Renal cortex interstitium (tissue), 3 donors: ENCODE results near the gene ACTA2. TPM values are rescaled to one million over a fixed set of nuclear protein-coding genes. Genes with fewer than 3 reads are reported as not detected.

ENCODE experiments used
- polyA plus RNA-seq, 3 donors: library from polyadenylated mRNA; unstranded; fragments of 120-200 nt; gene quantifications; one replicate each; pipeline ENCODE4 v1.2.1, GENCODE V29; 2013; ENCODE audit not compliant: insufficient read length in 3 of 3

ACTA2 gene
- polyA plus RNA-seq, 3 donors: 139 to 194 (median 183) TPM

Other genes starting within 250 kb of the ACTA2 start
- not detected for gene LIPK, start 246.5 kb downstream of the ACTA2 start, polyA plus RNA-seq
- not detected for gene LIPN, start 192.8 kb downstream of the ACTA2 start, polyA plus RNA-seq
- gene LIPM, start 150.0 kb downstream of the ACTA2 start, polyA plus RNA-seq: not detected
- under 1 TPM in 2 of 3 donors, not detected in 1; 0.17 to 0.36 TPM for gene ANKRD22, start 100.9 kb downstream of the ACTA2 start, polyA plus RNA-seq
- 1 to 10 TPM; 1.5 to 1.8 (median 1.6) TPM for gene STAMBPL1, start 72.5 kb downstream of the ACTA2 start, polyA plus RNA-seq
- 10 to 100 TPM in 2 of 3 donors, 1 to 10 TPM in 1; 9.6 to 14.7 (median 10.6) TPM for gene FAS, start 38.0 kb upstream of the ACTA2 start, polyA plus RNA-seq